OCI-LY7 (cell line): Measurements from ENCODE around the gene LRP1B. TPM values are rescaled to one million over a fixed set of nuclear protein-coding genes. Genes with fewer than 3 reads are reported as not detected.

Experiments
- BruUV-seq: library from RNA; stranded (reverse); fragments of 400-500 nt; replicated peaks from 2 replicates; lab custom pipeline; 2021; lab: Mats Ljungman, UMichigan
- CTCF ChIA-PET: fragments of 300-600 bp; sonication (Branson Sonifier 250); formaldehyde crosslinking; loops from one replicate; lab custom pipeline; 2022; ENCODE audit warnings: antibody characterized with exemption; ENCODE audit not compliant: unreplicated experiment; lab: Charles Lee
- POLR2A ChIA-PET: fragments of 300-600 bp; sonication (Branson Sonifier 250); formaldehyde crosslinking; loops from one replicate; lab custom pipeline; 2022; ENCODE audit warnings: antibody characterized with exemption; lab: Charles Lee
- DNase-seq: peaks from one replicate; pipeline ENCODE4 v3.0.0-alpha.2; 2015; ENCODE audit warnings: low spot score
- H2AFZ ChIP-seq: fragments of 200-600 bp; sonication (generic), shearing (Covaris generic); 2 replicates; pipeline ENCODE4 v1.6.1; 2014; ENCODE audit warnings: mild to moderate bottlenecking, antibody characterized with exemption, low read length, moderate library complexity
- H3K27ac ChIP-seq: fragments of 200-600 bp; sonication (generic); 2 replicates; pipeline ENCODE4 v1.5.1; 2014; ENCODE audit warnings: mixed run types, low read depth, mild to moderate bottlenecking, moderate library complexity, low read length, inconsistent platforms; ENCODE audit not compliant: poor library complexity, severe bottlenecking
- H3K36me3 ChIP-seq: fragments of 200-600 bp; sonication (generic); 2 replicates; pipeline ENCODE4 v1.6.1; 2014; ENCODE audit warnings: mild to moderate bottlenecking, antibody characterized with exemption, low read length, moderate library complexity, mixed read lengths; ENCODE audit not compliant: insufficient read depth
- H3K4me1 ChIP-seq: fragments of 200-600 bp; sonication (generic); 2 replicates; pipeline ENCODE4 v1.5.1; 2014; ENCODE audit warnings: mild to moderate bottlenecking, low read length; ENCODE audit not compliant: insufficient read depth, poor library complexity, severe bottlenecking
- H3K4me2 ChIP-seq: fragments of 200-600 bp; sonication (generic); 2 replicates; pipeline ENCODE4 v1.6.1; 2014; ENCODE audit warnings: mild to moderate bottlenecking, low read length
- H3K4me3 ChIP-seq: fragments of 200-600 bp; sonication (generic); 2 replicates; pipeline ENCODE4 v1.5.1; 2014; ENCODE audit warnings: mild to moderate bottlenecking, low read depth, low read length; ENCODE audit not compliant: poor library complexity, severe bottlenecking
- H3K79me2 ChIP-seq: fragments of 200-600 bp; sonication (generic); 2 replicates; pipeline ENCODE4 v1.6.1; 2016; ENCODE audit warnings: low read depth, mild to moderate bottlenecking, low read length, moderate library complexity, mixed read lengths; ENCODE audit not compliant: insufficient read depth
- H3K9me2 ChIP-seq: fragments of 200-600 bp; sonication (generic); 2 replicates; pipeline ENCODE4 v1.6.1; 2016; ENCODE audit warnings: mild to moderate bottlenecking, low read length, mixed read lengths; ENCODE audit not compliant: insufficient read depth
- H3K9me3 ChIP-seq: fragments of 200-600 bp; sonication (generic); 2 replicates; pipeline ENCODE4 v1.6.1; 2014; ENCODE audit warnings: mild to moderate bottlenecking, mixed run types, low read length, mixed read lengths
- H4K20me1 ChIP-seq: fragments of 200-600 bp; sonication (generic); 2 replicates; pipeline ENCODE4 v1.6.1; 2014; ENCODE audit warnings: mild to moderate bottlenecking, antibody characterized with exemption, low read length, moderate library complexity, mixed read lengths; ENCODE audit not compliant: insufficient read depth
- CTCF ChIP-seq: fragments of 200-600 bp; sonication (generic); conservative IDR thresholded peaks from 2 replicates; pipeline ENCODE4 v1.5.1; 2014; ENCODE audit warnings: mild to moderate bottlenecking, antibody characterized with exemption, low read length, moderate library complexity, mixed read lengths
- EZH2phosphoT487 ChIP-seq: fragments of 200-600 bp; sonication (generic); IDR thresholded peaks from 2 replicates; pipeline ENCODE4 v1.6.1; 2018; ENCODE audit warnings: low read depth, borderline replicate concordance, mild to moderate bottlenecking, mixed run types, antibody characterized with exemption, low read length, moderate library complexity, mixed read lengths
- intact Hi-C: fragments of 100-400 bp; cut with micrococcal nuclease; formaldehyde crosslinking; loops from one replicate; pipeline ENCODE4 v1.10.0; 2022; ENCODE audit not compliant: unreplicated experiment
- total RNA-seq, 2 experiments: library from RNA; depleted of rRNA in 1 of 2; stranded (reverse); fragments of >200 nt in 1 of 2; shearing (Covaris generic) in 1 of 2; gene quantifications; 2 replicates each; pipeline ENCODE4 v1.2.3, GENCODE V29; 2014 to 2022

Gene LRP1B
- total RNA-seq, 2 experiments from 2014 or later: not detected

- TF ChIP-seq CTCF (no peak), EZH2phosphoT487 (no peak)
Observed at GRCh38 chr2:141565597-141565996, 565.2 kb downstream of the LRP1B start.

DNA sequence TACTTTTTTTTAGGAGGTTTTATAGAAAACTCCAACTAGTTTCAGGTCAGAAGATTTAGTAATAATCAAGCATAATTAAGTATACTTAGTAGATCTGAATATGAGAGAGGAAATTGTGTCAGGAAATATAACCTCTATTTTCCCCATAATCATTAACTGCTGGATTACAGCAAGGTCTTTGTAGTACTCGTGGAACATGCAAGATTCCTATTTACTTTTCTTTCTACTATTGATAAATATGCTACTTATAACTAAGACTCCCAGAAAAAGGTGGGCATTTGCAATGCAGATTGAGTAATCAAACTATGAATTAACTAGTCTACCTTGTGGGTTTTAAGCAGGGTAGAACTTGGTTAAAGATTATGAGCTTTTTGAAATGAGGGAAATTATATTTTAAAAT is 570.1 kb downstream of the LRP1B start:
- no TSS peak for BruUV-seq
- intact Hi-C loops: no loop called here
- Histone ChIP-seq H3K27ac (no peak overlapping the region), H3K4me1 (no peaks in the 10 kb centered on the region), H3K36me3 (no peaks in the 10 kb centered on the region), H3K9me2 (no peaks in the 10 kb centered on the region), H3K4me3 (no peak overlapping the region), H4K20me1 (no peaks in the 10 kb centered on the region), H2AFZ (no peak overlapping the region), H3K4me2 (no peak overlapping the region), H3K9me3 (no peaks in the 10 kb centered on the region), H3K79me2 (no peaks in the 10 kb centered on the region)
- CTCF ChIA-PET: no interaction called here
- DNase-seq: no peak
- POLR2A ChIA-PET: interaction anchor here (1.0 kb wide), 1 partner anchor 10 kb away, joined by 4 read pairs; no protein-coding TSS in a partner anchor
- TF ChIP-seq CTCF: no peak
- TF ChIP-seq EZH2phosphoT487: no peak

More at GRCh38 chr2:141565597-141565996, 565.2 kb downstream of the LRP1B start:
- POLR2A ChIA-PET: no interaction called here
- no peaks in the 10 kb centered on the region for H3K4me1 ChIP-seq
- no peak overlapping the region for H3K4me3 ChIP-seq
- no peaks in the 10 kb centered on the region for H3K9me2 ChIP-seq
- no peaks in the 10 kb centered on the region for H3K79me2 ChIP-seq
- H3K36me3 ChIP-seq: no peaks in the 10 kb centered on the region
- no peak overlapping the region for H3K4me2 ChIP-seq
- H3K27ac ChIP-seq: no peak overlapping the region
- intact Hi-C loops: no loop called here
- no peak for DNase-seq
- CTCF ChIA-PET: no interaction called here
- BruUV-seq: no TSS peak
- H3K9me3 ChIP-seq: no peaks in the 10 kb centered on the region
- H2AFZ ChIP-seq: no peak overlapping the region
- H4K20me1 ChIP-seq: no peaks in the 10 kb centered on the region

DNA sequence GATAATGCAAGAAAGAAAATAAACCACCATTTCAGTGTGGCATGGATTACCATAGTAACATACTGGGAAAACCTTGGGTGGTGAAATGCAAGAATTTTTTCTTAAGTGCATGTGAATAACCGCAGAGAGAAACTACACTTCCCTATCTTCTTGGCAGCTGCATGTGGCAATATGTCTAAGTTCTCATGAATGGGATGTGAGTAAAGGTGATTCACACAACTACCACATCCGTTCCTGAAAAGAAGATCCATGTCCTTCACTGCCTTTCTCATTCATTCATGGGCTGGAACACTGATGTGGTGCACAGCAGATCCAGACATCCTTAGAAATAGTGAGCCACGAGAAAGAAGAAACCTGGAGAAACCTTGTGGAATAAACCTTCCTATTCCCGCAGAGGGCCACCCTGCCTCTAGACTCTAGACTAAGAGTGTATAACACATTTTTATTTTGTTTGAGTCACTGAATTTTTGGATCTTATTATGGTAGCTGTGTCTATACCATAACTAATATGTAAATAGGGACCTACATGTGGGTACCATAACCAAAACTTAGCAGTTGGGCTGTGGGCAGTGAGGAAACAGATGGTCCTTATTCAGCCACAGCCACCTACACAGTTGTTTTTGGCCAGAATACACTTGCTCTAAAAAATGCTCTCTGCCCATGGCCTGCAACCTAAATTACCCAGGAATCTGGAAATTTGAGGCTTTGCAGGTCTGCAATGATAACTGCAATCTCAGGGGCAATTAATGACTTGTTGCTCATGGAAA is 573.3 kb downstream of the LRP1B start:
- BruUV-seq: no TSS peak
- Histone ChIP-seq H2AFZ (no peak overlapping the region), H3K9me2 (no peaks in the 10 kb centered on the region), H4K20me1 (no peaks in the 10 kb centered on the region), H3K4me1 (no peaks in the 10 kb centered on the region), H3K4me3 (no peak overlapping the region), H3K79me2 (no peaks in the 10 kb centered on the region), H3K27ac (no peak overlapping the region), H3K9me3 (no peaks in the 10 kb centered on the region), H3K4me2 (no peak overlapping the region), H3K36me3 (no peaks in the 10 kb centered on the region)
- intact Hi-C loops: no loop called here
- TF ChIP-seq CTCF (no peak), EZH2phosphoT487 (no peak)
- ChIA-PET CTCF (no interaction called here), POLR2A (no interaction called here)
- DNase-seq: no peak
